HG02884 (cell line): Measurements from ENCODE around the gene INS.

Experiments
- ATAC-seq: cut with Tn5 transposase; IDR thresholded peaks from one replicate; pipeline ENCODE4 v1.9.1; 2021; ENCODE audit warnings: mild to moderate bottlenecking, moderate library complexity; ENCODE audit not compliant: unreplicated experiment

Gene INS

DNA sequence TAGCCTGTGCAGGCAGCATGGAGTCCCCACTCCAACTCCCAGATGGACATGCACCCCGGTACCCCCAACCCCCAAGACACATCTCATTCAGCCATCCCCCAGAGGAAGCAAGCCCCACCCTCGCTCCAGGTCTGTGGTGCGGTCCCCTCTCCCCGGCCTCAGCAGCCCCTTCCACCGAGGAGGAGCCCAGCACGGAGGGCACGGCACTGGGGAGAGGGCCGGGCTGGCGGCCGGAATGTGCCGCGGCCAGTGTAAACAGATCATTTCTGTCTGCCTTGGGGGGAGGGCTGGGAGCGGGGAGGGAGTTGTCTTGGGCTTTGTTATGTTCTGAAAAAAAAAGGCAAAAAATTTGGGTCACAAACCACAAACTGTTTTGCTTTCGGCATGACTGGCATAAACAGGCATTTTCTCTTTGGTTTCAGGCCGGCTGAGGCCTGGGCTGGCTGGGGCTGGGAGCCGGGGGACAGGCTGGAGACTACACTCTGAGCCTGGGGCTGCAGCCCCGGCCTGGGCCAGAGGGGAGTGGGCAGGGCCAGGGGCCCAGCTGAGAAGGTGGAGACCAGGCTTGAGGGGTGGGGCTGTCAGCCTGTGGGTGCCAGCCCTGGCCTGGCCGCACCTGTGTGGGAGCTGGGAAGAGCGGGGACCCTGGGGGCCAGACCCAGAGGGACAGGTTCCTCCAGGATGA is 38.6 kb downstream of the INS start:
- ATAC-seq, result no peak

DNA sequence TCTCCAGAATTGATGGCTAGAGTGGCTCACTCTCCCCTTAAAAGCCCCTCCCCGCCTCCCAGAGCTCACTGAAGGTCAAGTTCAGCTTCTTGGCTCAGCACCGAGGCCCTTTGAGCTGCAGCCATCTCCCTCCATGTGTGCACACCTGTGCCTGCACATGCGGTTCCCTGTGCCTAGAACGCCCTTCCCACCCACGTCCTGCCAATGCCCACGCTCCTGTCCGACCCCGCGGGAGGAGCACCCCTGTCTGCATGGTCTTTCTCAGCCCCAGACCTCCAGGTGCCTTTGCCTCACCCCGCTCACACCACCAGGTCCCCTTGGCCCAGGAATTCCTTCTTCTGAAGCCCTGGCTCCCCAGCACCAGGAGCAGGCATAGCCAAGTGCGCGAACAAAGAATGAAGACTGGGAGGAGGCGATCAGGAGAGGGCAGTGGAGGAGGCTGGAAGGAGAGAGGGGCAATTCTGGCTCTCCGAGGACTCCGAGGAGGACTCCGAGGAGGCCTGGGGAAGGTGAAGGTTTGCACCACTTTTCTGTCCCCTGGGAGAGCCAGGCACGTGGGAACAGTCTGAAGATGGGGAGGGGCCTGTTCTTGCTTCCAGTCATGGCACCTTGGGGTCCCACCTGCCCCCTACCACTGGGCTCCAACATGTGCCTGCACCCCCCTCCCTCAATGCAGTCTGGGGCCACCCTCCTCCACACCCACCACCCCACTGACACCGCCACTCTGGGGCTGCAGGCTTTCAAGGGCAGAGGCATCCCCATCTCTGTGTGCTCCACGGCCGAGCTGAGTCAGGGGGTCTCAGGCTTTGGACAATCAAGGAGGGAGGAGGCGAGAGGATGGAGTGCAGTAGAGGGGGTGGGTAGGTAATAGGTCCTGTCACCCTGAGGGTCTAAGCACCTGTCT is 39.5 kb downstream of the INS start:
- no peak for ATAC-seq

- no peak for ATAC-seq
Measured at GRCh38 chr11:2120359-2121100, 40.5 kb downstream of the INS start.

DNA sequence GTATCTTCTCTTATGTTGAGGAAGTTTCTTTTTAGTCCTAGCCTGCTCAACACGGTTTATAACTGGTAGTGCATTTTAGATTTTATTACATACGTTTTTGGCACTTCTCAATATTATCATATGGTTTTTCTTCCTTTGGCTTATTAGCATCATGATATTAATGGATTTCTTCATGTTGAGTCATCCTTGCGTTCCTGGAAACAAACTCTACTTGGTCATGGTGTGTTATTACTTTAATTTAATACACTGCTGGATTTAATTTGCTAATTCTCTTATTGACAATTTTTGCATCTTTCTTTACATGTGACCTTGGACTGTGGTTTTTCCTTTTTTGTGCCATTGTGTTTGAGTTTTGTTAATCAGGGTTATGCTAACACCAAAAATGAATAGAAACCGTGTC is 42.3 kb downstream of the INS start:
- ATAC-seq, result no peak

DNA sequence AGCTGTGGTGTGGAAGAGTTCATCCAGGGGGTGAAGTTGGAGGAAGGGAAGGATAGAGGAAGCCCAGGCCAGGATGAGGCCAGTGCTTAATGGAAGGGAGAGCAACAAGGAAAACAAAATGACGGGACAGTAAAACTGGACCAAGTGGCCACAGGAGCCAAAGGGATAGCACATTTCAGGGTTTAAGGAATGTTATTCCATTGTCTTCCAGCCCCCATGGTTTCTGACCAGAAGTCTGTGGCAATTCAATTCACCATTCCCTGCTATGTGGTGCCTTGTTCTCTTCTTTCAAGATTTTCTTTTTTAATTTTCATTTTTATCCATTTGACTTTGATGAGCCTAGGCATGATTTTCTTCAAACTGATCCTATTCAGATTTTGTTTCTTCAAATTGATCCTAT is 44.3 kb downstream of the INS start:
- no peak for ATAC-seq

DNA sequence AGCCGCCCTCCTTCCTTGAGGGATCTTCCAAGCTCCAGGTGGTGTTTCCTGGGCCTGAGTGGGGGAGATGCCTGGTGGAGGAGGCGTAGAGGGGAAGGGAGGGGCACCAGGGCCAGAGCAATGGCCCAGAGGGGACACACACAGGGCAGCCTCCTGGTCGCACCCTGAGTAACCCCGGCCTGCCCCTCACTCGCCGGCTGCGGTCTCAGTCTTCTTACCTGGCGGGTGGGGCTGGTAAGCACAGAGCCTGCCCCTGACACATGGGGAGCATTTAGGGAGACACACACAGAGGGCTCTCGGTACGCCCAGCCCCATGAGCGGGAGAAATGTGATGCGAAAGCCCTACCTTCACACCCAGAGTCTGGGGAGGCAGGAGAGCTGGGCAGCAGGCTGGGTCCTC is 45.7 kb downstream of the INS start:
- ATAC-seq, result no peak

DNA sequence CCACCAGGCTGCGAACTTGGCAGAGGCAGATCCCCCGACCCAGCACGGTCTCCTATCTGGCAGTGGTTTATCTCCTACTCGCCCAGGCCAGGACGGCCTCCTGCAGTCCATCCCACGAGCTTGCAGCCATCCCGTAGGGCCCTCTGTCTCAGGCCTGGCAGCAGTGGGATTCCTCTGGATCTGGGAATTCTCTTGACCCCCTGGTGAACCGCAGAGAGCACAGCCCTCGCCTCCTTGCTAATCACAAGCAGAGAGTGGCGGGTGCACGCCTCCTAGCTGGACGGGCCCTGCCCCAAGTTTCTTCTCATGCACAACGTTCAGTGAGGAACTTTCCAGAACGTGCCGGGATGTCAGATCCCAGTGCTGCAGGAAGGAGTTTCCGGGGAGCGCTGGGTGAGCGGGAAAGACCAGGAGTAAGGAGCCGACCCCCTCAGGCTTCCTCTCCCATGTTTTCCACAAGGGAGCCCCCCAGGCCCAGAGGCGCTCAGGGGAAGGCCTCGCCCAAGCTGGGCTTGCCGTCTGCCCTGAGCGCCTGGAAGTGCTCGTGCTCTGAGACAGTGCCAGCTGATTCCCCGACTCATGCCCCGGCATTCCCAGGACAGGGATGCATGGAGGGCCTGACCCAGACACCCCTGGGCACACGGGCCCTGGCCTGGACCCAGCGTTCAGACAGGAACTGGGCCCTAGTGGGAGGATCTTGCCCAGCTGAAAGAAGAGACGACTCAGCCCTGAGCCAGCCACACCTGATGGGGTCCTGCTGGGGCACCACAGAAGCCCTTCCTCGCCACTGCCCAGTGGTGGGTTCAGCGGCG is 46.4 kb downstream of the INS start:
- no peak for ATAC-seq

DNA sequence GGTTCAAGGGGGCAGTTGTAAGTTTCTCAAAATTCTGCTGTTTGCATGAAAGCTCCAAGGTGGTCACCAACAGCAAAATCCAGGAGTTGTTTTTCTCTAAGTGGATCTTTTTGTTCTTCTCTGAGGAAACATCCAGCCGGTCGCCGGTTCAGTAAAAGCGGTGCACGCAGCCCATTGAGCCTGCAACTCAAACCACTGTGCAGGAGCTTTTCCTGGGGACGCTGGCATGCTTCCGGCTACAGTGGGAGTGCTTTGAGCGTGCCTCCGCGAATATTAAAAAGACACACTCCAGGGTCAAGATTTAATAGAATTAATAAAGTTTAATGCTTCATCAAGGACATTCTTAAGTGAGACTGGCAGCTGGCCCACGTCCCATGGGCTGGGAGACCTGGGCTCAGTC is 47.2 kb downstream of the INS start:
- ATAC-seq, result no peak

DNA sequence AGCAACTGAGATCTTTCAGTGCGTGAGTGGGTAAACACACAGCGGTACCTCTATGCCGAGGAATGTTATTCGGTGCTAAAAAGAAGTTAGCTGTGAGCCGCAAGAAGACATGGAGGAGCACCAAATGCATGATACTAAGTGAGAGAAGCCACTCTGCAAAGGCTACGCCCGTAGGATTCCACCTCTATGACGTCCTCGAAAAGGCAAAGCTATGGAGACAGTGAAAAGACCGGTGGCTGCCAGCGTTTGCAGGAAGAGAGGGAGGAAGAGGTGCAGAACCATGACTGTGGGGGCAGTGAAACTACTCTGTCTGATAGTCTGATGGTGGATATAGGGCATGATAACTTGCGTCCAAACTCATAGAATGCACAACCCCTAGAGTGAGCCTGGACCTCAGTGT is 50.5 kb downstream of the INS start:
- no peak for ATAC-seq
